SJCRH30 (cell line): ENCODE results near the gene AMH. TPM values are rescaled to one million over a fixed set of nuclear protein-coding genes. Genes with fewer than 3 reads are reported as not detected.
A peak's percentile ranks its signal among the peaks of the same experiment; 100 is the strongest.

Experiments used
- DNase-seq, 2 experiments: peaks; one replicate each; pipeline ENCODE4 v3.0.0-alpha.2; 2015 to 2020
- H3K27ac ChIP-seq: fragments of 250-450 bp; sonication (Bioruptor Pico); 2 replicates; pipeline ENCODE4 v1.5.1; 2020; ENCODE audit warnings: mild to moderate bottlenecking, moderate library complexity
- H3K27me3 ChIP-seq: fragments of 250-450 bp; sonication (Bioruptor Pico); 2 replicates; pipeline ENCODE4 v1.5.1; 2020; ENCODE audit warnings: mild to moderate bottlenecking, moderate library complexity
- H3K36me3 ChIP-seq: fragments of 250-450 bp; sonication (Bioruptor Pico); 2 replicates; pipeline ENCODE4 v1.5.1; 2020; ENCODE audit warnings: mild to moderate bottlenecking, moderate library complexity
- H3K4me1 ChIP-seq: fragments of 250-450 bp; sonication (Bioruptor Pico); 2 replicates; pipeline ENCODE4 v1.5.1; 2020; ENCODE audit warnings: mild to moderate bottlenecking, moderate library complexity
- H3K4me3 ChIP-seq: fragments of 250-450 bp; sonication (Bioruptor Pico); 2 replicates; pipeline ENCODE4 v1.5.1; 2020; ENCODE audit warnings: mild to moderate bottlenecking, moderate library complexity
- H3K9me3 ChIP-seq: fragments of 250-450 bp; sonication (Bioruptor Pico); replicated peaks from 2 replicates; pipeline ENCODE4 v1.5.1; 2020; ENCODE audit warnings: mild to moderate bottlenecking, moderate library complexity
- total RNA-seq: library from RNA; depleted of rRNA; stranded (reverse); fragments of >200 nt; shearing (Covaris generic); gene quantifications from 2 replicates; pipeline ENCODE4 v1.2.3, GENCODE V29; 2014

Gene AMH
- total RNA-seq, 1 experiment from 2014 or later = 11.5 TPM

DNA sequence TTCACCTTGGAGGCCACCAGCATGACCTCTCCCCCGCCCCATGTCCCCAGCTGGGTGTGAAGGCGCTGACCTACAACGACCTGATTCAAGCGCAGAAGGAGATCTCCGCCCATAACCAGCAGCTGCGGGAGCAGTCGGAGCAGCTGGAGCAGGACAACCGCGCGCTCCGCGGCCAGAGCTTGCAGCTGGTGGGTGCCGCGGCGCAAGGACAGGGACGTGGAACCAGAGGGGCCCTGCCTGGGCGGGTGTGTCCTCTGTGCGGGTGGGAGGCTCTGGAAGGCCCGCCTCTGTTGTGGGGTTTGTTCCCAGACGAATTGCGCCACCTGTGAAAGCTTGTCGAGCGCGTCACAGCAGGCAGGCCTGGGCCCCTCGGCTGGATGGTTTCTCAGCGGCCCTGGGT, 35.3 kb upstream of the AMH start:
- Histone ChIP-seq H3K27me3 (no peaks in the 10 kb centered on the region), H3K4me3 (no peak overlapping the region), H3K27ac (peak overlapping the region; percentile 91), H3K36me3 (peaks cover 56% of the 10 kb centered on the region), H3K4me1 (peaks cover 24% of the 10 kb centered on the region), H3K9me3 (no peaks in the 10 kb centered on the region)
- DNase-seq = peak; percentile 97 to 98

DNA sequence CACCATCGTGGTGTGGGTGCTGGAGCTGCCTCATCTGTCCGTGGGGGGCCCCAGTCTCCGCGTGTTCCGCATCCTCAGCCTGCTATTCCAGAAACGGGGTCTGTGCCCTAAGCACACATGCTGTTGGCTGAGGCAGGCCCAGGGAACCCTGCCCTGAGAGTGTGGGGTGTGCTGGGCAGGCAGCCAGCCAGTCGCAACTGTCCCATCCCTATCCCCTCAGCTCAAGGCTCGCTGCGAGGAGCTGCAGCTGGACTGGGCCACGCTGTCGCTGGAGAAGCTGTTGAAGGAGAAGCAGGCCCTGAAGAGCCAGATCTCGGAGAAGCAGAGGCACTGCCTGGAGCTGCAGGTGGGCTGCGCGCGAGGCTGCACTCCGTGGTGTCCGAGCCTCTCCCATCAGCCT, 34.9 kb upstream of the AMH start:
- no peak overlapping the region for H3K4me3 ChIP-seq
- DNase-seq = peak; percentile 81 to 87
- H3K9me3 ChIP-seq = no peaks in the 10 kb centered on the region
- H3K36me3 ChIP-seq = peaks cover 56% of the 10 kb centered on the region
- peaks cover 24% of the 10 kb centered on the region for H3K4me1 ChIP-seq
- no peaks in the 10 kb centered on the region for H3K27me3 ChIP-seq
- peak overlapping the region; percentile 91 for H3K27ac ChIP-seq

DNA sequence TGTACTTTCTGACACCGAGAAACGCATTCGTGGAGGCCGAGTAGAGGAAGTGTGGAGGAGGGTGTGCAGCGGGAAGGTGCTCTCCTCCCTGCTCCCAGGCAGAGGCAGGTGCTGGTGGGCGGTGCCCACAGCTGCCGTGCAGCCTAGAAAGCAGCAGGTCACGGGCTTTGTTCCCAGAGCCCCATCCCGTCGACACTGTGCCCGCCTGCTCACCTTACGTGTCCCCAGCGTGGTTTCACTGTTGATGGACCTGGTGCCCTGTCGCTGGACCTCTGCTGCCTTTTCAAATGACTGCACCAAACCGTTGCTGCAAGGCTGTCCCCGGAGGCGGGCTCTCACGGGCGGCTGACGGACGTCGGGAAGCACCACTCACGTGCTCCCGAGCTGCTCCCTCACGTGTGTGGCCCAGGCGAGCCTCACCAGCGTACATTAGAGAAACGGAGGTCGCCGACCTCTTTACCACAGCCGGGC, 33.8 kb upstream of the AMH start:
- no peak for DNase-seq
- Histone ChIP-seq H3K36me3 (peaks cover 55% of the 10 kb centered on the region), H3K4me3 (no peak overlapping the region)

GRCh38 chr19:2216361-2217225, 32.5 kb upstream of the AMH start:
- no peak overlapping the region for H3K4me3 ChIP-seq
- no peak for DNase-seq
- H3K27me3 ChIP-seq = no peaks in the 10 kb centered on the region
- H3K4me1 ChIP-seq = peaks cover 24% of the 10 kb centered on the region
- H3K27ac ChIP-seq = no peak overlapping the region
- peaks cover 46% of the 10 kb centered on the region for H3K36me3 ChIP-seq
- H3K9me3 ChIP-seq = no peaks in the 10 kb centered on the region

More for the DNA sequence above, 33.8 kb upstream of the AMH start:
- peaks cover 24% of the 10 kb centered on the region for H3K4me1 ChIP-seq
- H3K9me3 ChIP-seq = no peaks in the 10 kb centered on the region
- no peaks in the 10 kb centered on the region for H3K27me3 ChIP-seq
- no peak overlapping the region; the same call in 1 of the 2 replicates for H3K27ac ChIP-seq

- Histone ChIP-seq H3K36me3 (peaks cover 41% of the 10 kb centered on the region), H3K4me3 (no peak overlapping the region), H3K9me3 (no peaks in the 10 kb centered on the region), H3K4me1 (peaks cover 24% of the 10 kb centered on the region), H3K27me3 (no peaks in the 10 kb centered on the region), H3K27ac (no peak overlapping the region)
- no peak for DNase-seq
These were observed 31.5 kb upstream of the AMH start for GRCh38 chr19:2217591-2217990.

DNA sequence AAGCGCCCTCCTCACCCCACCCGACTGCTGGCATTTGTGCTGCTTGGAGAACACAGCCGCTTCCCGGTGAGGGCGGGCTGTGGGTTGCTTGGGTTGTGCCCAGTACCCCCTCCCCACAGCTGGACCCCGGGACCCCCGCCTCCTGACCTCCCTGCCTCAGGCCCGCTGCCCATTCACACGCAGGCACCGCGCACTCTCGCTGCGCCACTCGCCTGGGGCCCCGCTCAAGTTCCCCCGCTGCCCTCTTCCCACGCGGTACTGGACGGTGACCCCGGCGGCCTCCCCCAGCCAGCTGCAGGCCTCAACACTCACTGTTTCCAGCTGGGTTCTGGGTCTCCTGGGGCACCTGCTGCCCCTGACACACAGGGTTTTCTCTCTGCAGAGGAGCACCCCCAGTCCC, 29.4 kb upstream of the AMH start:
- no peak for DNase-seq
- Histone ChIP-seq H3K4me1 (peaks cover 6% of the 10 kb centered on the region), H3K36me3 (peaks cover 40% of the 10 kb centered on the region), H3K27ac (no peak overlapping the region), H3K9me3 (no peaks in the 10 kb centered on the region), H3K4me3 (no peak overlapping the region), H3K27me3 (no peaks in the 10 kb centered on the region)

- no peaks in the 10 kb centered on the region for H3K4me1 ChIP-seq
- DNase-seq = no peak
- H3K27ac ChIP-seq = no peak overlapping the region
- H3K36me3 ChIP-seq = peaks cover 36% of the 10 kb centered on the region
- no peaks in the 10 kb centered on the region for H3K27me3 ChIP-seq
- H3K9me3 ChIP-seq = no peaks in the 10 kb centered on the region
- H3K4me3 ChIP-seq = no peak overlapping the region
These were observed 27.8 kb upstream of the AMH start for GRCh38 chr19:2221250-2221831.

- no peak overlapping the region for H3K27ac ChIP-seq
- no peaks in the 10 kb centered on the region for H3K9me3 ChIP-seq
- H3K27me3 ChIP-seq = no peaks in the 10 kb centered on the region
- no peak overlapping the region for H3K4me3 ChIP-seq
- no peaks in the 10 kb centered on the region for H3K4me1 ChIP-seq
- H3K36me3 ChIP-seq = peaks cover 34% of the 10 kb centered on the region
- DNase-seq = no peak
These were observed 27.2 kb upstream of the AMH start for GRCh38 chr19:2221918-2222317.

DNA sequence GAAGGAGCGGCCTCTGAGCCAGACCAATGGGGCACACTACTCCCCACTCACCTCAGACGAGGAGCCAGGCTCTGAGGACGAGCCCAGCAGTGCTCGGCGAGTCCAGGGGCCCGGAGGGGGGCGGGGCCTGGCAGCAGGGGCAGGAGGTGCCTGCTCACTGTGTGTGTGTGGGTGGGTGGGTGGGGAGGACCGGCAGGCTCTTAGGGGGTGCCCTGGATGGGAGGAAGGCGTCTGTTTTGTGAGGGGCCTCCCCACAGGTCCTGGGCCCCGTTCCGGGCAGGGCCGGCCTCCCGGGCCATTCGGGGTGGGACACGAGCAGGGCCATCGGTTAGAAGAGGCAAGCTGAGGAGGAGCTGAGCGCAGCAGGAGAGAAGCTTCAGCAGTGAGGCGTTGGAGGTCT, 25.7 kb upstream of the AMH start:
- H3K4me1 ChIP-seq = no peaks in the 10 kb centered on the region
- no peak overlapping the region for H3K27ac ChIP-seq
- no peak overlapping the region for H3K4me3 ChIP-seq
- peaks cover 32% of the 10 kb centered on the region for H3K36me3 ChIP-seq
- H3K27me3 ChIP-seq = no peaks in the 10 kb centered on the region
- no peak for DNase-seq
- H3K9me3 ChIP-seq = no peaks in the 10 kb centered on the region

DNA sequence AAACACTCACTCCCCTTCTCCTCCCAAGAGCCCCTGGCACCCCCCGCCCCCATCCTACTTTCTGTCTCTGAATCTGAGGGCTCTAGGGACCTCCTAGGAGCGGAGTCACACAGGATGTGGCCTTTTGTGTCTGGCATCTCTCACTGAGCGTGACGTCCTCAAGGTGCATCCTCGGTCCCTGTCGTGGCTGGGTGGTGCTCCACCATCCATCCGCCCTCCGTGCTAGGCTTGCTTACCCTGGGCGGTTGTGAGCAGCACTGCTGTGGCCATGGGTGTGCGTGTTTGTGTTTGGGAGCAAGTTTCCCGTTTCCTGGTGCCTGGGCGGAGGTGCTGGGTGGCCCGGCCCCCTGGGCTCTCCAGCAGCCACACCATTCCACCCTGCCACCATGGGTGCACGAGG, 25.2 kb upstream of the AMH start:
- Histone ChIP-seq H3K9me3 (no peaks in the 10 kb centered on the region), H3K27me3 (no peaks in the 10 kb centered on the region), H3K4me3 (no peak overlapping the region), H3K4me1 (no peaks in the 10 kb centered on the region), H3K27ac (no peak overlapping the region), H3K36me3 (peaks cover 37% of the 10 kb centered on the region)
- DNase-seq = no peak

GRCh38 chr19:2224754-2225349, 24.3 kb upstream of the AMH start:
- no peaks in the 10 kb centered on the region for H3K4me1 ChIP-seq
- peaks cover 41% of the 10 kb centered on the region for H3K36me3 ChIP-seq
- H3K27me3 ChIP-seq = no peaks in the 10 kb centered on the region
- no peak overlapping the region for H3K4me3 ChIP-seq
- no peak overlapping the region for H3K27ac ChIP-seq
- H3K9me3 ChIP-seq = no peaks in the 10 kb centered on the region
- no peak for DNase-seq

GRCh38 chr19:2225415-2226050, 23.6 kb upstream of the AMH start:
- Histone ChIP-seq H3K4me3 (no peak overlapping the region), H3K27ac (no peak overlapping the region), H3K4me1 (no peaks in the 10 kb centered on the region), H3K9me3 (no peaks in the 10 kb centered on the region), H3K27me3 (no peaks in the 10 kb centered on the region), H3K36me3 (peaks cover 39% of the 10 kb centered on the region)
- DNase-seq = no peak

DNA sequence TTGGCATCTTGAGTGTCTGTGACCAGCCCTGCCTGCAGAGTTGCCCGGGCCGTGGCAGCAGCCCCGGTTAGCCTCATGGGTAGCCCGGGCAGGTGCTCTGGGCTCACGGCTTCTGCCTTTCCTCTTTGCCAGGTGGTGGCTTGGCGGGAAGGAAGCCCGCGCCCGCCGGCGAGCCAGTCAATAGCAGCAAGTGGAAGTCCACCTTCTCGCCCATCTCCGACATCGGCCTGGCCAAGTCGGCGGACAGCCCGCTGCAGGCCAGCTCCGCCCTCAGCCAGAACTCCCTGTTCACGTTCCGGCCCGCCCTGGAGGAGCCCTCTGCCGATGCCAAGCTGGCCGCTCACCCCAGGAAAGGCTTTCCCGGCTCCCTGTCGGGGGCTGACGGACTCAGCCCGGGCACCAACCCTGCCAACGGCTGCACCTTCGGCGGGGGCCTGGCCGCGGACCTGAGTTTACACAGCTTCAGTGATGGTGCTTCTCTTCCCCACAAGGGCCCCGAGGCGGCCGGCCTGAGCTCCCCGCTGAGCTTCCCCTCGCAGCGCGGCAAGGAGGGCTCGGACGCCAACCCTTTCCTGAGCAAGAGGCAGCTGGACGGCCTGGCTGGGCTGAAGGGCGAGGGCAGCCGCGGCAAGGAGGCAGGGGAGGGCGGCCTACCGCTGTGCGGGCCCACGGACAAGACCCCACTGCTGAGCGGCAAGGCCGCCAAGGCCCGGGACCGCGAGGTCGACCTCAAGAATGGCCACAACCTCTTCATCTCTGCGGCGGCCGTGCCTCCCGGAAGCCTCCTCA, 22.9 kb upstream of the AMH start:
- no peak for DNase-seq
- Histone ChIP-seq H3K27me3 (no peaks in the 10 kb centered on the region), H3K36me3 (peaks cover 38% of the 10 kb centered on the region), H3K4me1 (no peaks in the 10 kb centered on the region), H3K27ac (no peak overlapping the region), H3K4me3 (no peak overlapping the region), H3K9me3 (no peaks in the 10 kb centered on the region)

DNA sequence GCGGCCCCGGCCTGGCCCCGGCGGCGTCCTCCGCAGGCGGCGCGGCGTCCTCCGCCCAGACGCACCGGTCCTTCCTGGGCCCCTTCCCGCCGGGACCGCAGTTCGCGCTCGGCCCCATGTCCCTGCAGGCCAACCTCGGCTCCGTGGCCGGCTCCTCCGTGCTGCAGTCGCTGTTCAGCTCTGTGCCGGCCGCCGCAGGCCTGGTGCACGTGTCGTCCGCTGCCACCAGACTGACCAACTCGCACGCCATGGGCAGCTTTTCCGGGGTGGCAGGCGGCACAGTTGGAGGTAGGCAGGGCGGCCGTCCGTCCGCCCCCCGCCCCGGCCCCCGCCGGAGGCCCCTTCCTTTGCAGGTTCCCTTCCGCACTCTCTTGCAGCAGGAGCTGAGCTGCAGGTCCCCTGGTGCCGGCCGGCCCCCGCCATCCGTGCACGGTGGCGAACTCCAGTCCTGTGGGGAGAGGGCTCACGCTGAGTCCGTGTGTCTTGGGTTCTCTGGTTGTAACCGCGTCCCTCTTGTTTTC, 22.2 kb upstream of the AMH start:
- no peaks in the 10 kb centered on the region for H3K4me1 ChIP-seq
- no peaks in the 10 kb centered on the region for H3K9me3 ChIP-seq
- H3K27ac ChIP-seq = no peak overlapping the region
- no peak for DNase-seq
- no peaks in the 10 kb centered on the region for H3K27me3 ChIP-seq
- H3K36me3 ChIP-seq = peaks cover 36% of the 10 kb centered on the region
- no peak overlapping the region for H3K4me3 ChIP-seq
